Activated CD4-positive, alpha-beta T cell treated with anti-CD3 and anti-CD28 coated beads, Interleukin-2, amount 10 ng/mL, durations not matched to agents 7 days and 5 days (primary cell): ENCODE measurements around the gene ATP2C2. TPM values are rescaled to one million over a fixed set of nuclear protein-coding genes. Genes with fewer than 3 reads are reported as not detected.
"Not testable (repeated sequence)": the region's sequence is repeated elsewhere in the genome, so short reads cannot be mapped to it uniquely, and the experiment has no call there.

Experiments
- CTCF ChIA-PET: fragments of 350-600 bp; sonication (Branson Sonifier 250); formaldehyde crosslinking; loops from one replicate; lab custom pipeline; 2021; ENCODE audit warnings: antibody characterized with exemption; lab: Charles Lee
- POLR2A ChIA-PET: fragments of 350-600 bp; sonication (Branson Sonifier 250); formaldehyde crosslinking; loops from one replicate; lab custom pipeline; 2021; ENCODE audit warnings: antibody characterized with exemption; lab: Charles Lee
- DNase-seq: peaks from one replicate; pipeline ENCODE4 v3.0.0-alpha.2; 2020
- H3K27ac Mint-ChIP-seq: one replicate; pipeline ENCODE4 v1.8.0; 2021; ENCODE audit warnings: mild to moderate bottlenecking, moderate library complexity, mixed read lengths
- H3K27me3 Mint-ChIP-seq: one replicate; pipeline ENCODE4 v1.8.0; 2021; ENCODE audit warnings: mixed read lengths
- H3K36me3 Mint-ChIP-seq: one replicate; pipeline ENCODE4 v1.8.0; 2021; ENCODE audit warnings: low read depth, mixed read lengths
- H3K4me1 Mint-ChIP-seq: one replicate; pipeline ENCODE4 v1.8.0; 2021; ENCODE audit warnings: mixed read lengths
- H3K4me3 Mint-ChIP-seq: one replicate; pipeline ENCODE4 v1.8.0; 2021; ENCODE audit warnings: mild to moderate bottlenecking, moderate library complexity, mixed read lengths
- H3K9me3 Mint-ChIP-seq: one replicate; pipeline ENCODE4 v1.8.0; 2021; ENCODE audit warnings: mixed read lengths
- total RNA-seq, 2 experiments: library from RNA; stranded (reverse); gene quantifications; one replicate each; pipeline ENCODE4 v1.2.3, GENCODE V29; 2021

Gene ATP2C2
- total RNA-seq, 2 experiments from 2014 or later, result not detected

- peaks cover 10% of the 10 kb centered on the region for H3K27me3 Mint-ChIP-seq
- CTCF ChIA-PET, result no interaction called here
Observed at GRCh38 chr16:84378567-84378966, 10.2 kb downstream of the ATP2C2 start.

GRCh38 chr16:84379008-84379708 is 10.8 kb downstream of the ATP2C2 start:
- H3K27ac Mint-ChIP-seq, result no peak overlapping the region
- H3K9me3 Mint-ChIP-seq, result no peaks in the 10 kb centered on the region
- no peak overlapping the region for H3K4me3 Mint-ChIP-seq
- POLR2A ChIA-PET, result no interaction called here
- no peak for DNase-seq
- CTCF ChIA-PET, result interaction anchor here (0.6 kb wide), 1 partner anchor 135 kb away, joined by 3 read pairs; no protein-coding TSS in a partner anchor
- no peaks in the 10 kb centered on the region for H3K4me1 Mint-ChIP-seq
- H3K36me3 Mint-ChIP-seq, result no peaks in the 10 kb centered on the region
- H3K27me3 Mint-ChIP-seq, result peaks cover 10% of the 10 kb centered on the region

More at GRCh38 chr16:84378567-84378966, 10.2 kb downstream of the ATP2C2 start:
- no peak overlapping the region for H3K4me3 Mint-ChIP-seq
- no peaks in the 10 kb centered on the region for H3K36me3 Mint-ChIP-seq
- no peak for DNase-seq
- H3K27ac Mint-ChIP-seq, result no peak overlapping the region
- no peaks in the 10 kb centered on the region for H3K4me1 Mint-ChIP-seq
- POLR2A ChIA-PET, result no interaction called here
- H3K9me3 Mint-ChIP-seq, result no peaks in the 10 kb centered on the region

- H3K9me3 Mint-ChIP-seq, result peaks cover under 1% of the 10 kb centered on the region
- no peaks in the 10 kb centered on the region for H3K36me3 Mint-ChIP-seq
- no peaks in the 10 kb centered on the region for H3K4me1 Mint-ChIP-seq
- DNase-seq, result no peak
- POLR2A ChIA-PET, result no interaction called here
- H3K27ac Mint-ChIP-seq, result no peak overlapping the region
- H3K4me3 Mint-ChIP-seq, result no peak overlapping the region
- CTCF ChIA-PET, result interaction anchor here (0.6 kb wide), 1 partner anchor 134 kb away, joined by 3 read pairs; no protein-coding TSS in a partner anchor
- peaks cover 10% of the 10 kb centered on the region for H3K27me3 Mint-ChIP-seq
Observed at GRCh38 chr16:84379709-84380362, 11.5 kb downstream of the ATP2C2 start.

- Mint-ChIP-seq H3K27me3 (peaks cover 10% of the 10 kb centered on the region), H3K4me1 (no peaks in the 10 kb centered on the region), H3K27ac (no peak overlapping the region), H3K36me3 (no peaks in the 10 kb centered on the region), H3K9me3 (peaks cover 6% of the 10 kb centered on the region), H3K4me3 (no peak overlapping the region)
- POLR2A ChIA-PET, result no interaction called here
- CTCF ChIA-PET, result no interaction called here
- DNase-seq, result no peak
Observed at GRCh38 chr16:84380405-84380804, 12.1 kb downstream of the ATP2C2 start.

GRCh38 chr16:84382396-84382795 is 14.1 kb downstream of the ATP2C2 start:
- CTCF ChIA-PET, result no interaction called here

GRCh38 chr16:84383106-84383505 is 14.8 kb downstream of the ATP2C2 start:
- no peak overlapping the region for H3K27ac Mint-ChIP-seq
- no peak overlapping the region for H3K4me3 Mint-ChIP-seq
- POLR2A ChIA-PET, result no interaction called here
- no peaks in the 10 kb centered on the region for H3K36me3 Mint-ChIP-seq
- H3K27me3 Mint-ChIP-seq, result peaks cover 10% of the 10 kb centered on the region
- CTCF ChIA-PET, result no interaction called here
- DNase-seq, result no peak
- no peaks in the 10 kb centered on the region for H3K4me1 Mint-ChIP-seq
- peaks cover 16% of the 10 kb centered on the region for H3K9me3 Mint-ChIP-seq

More at GRCh38 chr16:84382396-84382795, 14.1 kb downstream of the ATP2C2 start:
- DNase-seq, result no peak
- Mint-ChIP-seq H3K27me3 (peaks cover 10% of the 10 kb centered on the region), H3K4me1 (no peaks in the 10 kb centered on the region), H3K36me3 (no peaks in the 10 kb centered on the region), H3K4me3 (no peak overlapping the region), H3K9me3 (peaks cover 16% of the 10 kb centered on the region), H3K27ac (no peak overlapping the region)
- POLR2A ChIA-PET, result no interaction called here

GRCh38 chr16:84386047-84386446 is 17.7 kb downstream of the ATP2C2 start:
- Mint-ChIP-seq H3K4me3 (no peak overlapping the region), H3K27me3 (peaks cover 1% of the 10 kb centered on the region), H3K9me3 (peaks cover 16% of the 10 kb centered on the region), H3K27ac (no peak overlapping the region), H3K36me3 (no peaks in the 10 kb centered on the region), H3K4me1 (no peaks in the 10 kb centered on the region)
- ChIA-PET CTCF (no interaction called here), POLR2A (no interaction called here)
- no peak for DNase-seq

- ChIA-PET POLR2A (no interaction called here), CTCF (no interaction called here)
- peaks cover 16% of the 10 kb centered on the region for H3K9me3 Mint-ChIP-seq
- H3K27me3 Mint-ChIP-seq, result no peaks in the 10 kb centered on the region
- H3K4me3 Mint-ChIP-seq, result no peak overlapping the region
- no peaks in the 10 kb centered on the region for H3K4me1 Mint-ChIP-seq
- H3K36me3 Mint-ChIP-seq, result no peaks in the 10 kb centered on the region
- DNase-seq, result no peak
- no peak overlapping the region for H3K27ac Mint-ChIP-seq
Observed at GRCh38 chr16:84387021-84387420, 18.7 kb downstream of the ATP2C2 start.

- POLR2A ChIA-PET, result no interaction called here
- Mint-ChIP-seq H3K36me3 (no peaks in the 10 kb centered on the region), H3K27me3 (no peaks in the 10 kb centered on the region), H3K27ac (no peak overlapping the region), H3K4me1 (no peaks in the 10 kb centered on the region), H3K4me3 (no peak overlapping the region), H3K9me3 (peaks cover 11% of the 10 kb centered on the region)
- CTCF ChIA-PET, result no interaction called here
- no peak for DNase-seq
Observed at GRCh38 chr16:84390131-84390785, 21.9 kb downstream of the ATP2C2 start.

GRCh38 chr16:84391151-84392030 is 23.1 kb downstream of the ATP2C2 start:
- Mint-ChIP-seq H3K9me3 (peaks cover under 1% of the 10 kb centered on the region), H3K4me3 (no peak overlapping the region), H3K4me1 (no peaks in the 10 kb centered on the region), H3K36me3 (no peaks in the 10 kb centered on the region), H3K27ac (no peak overlapping the region), H3K27me3 (no peaks in the 10 kb centered on the region)
- ChIA-PET POLR2A (no interaction called here), CTCF (no interaction called here)
- no peak for DNase-seq

GRCh38 chr16:84392031-84392360 is 23.7 kb downstream of the ATP2C2 start:
- no peaks in the 10 kb centered on the region for H3K27me3 Mint-ChIP-seq
- no peak overlapping the region for H3K27ac Mint-ChIP-seq
- H3K36me3 Mint-ChIP-seq, result no peaks in the 10 kb centered on the region
- no peaks in the 10 kb centered on the region for H3K9me3 Mint-ChIP-seq
- no peak for DNase-seq
- H3K4me3 Mint-ChIP-seq, result no peak overlapping the region
- POLR2A ChIA-PET, result no interaction called here
- H3K4me1 Mint-ChIP-seq, result no peaks in the 10 kb centered on the region
- CTCF ChIA-PET, result no interaction called here

- DNase-seq, H3K27ac Mint-ChIP-seq, H3K4me3 Mint-ChIP-seq, H3K27me3 Mint-ChIP-seq, H3K36me3 Mint-ChIP-seq, H3K4me1 Mint-ChIP-seq, CTCF ChIA-PET, POLR2A ChIA-PET, H3K9me3 Mint-ChIP-seq: not testable (repeated sequence)
Observed at GRCh38 chr16:84396082-84396481, 27.7 kb downstream of the ATP2C2 start.
